ENCODE measurements around the gene FBXL13.
"Not testable (repeated sequence)": the region's sequence is repeated elsewhere in the genome, so short reads cannot be mapped to it uniquely, and the experiment has no call there.

FBXL13 gene

GRCh38 chr7:102859084-102859798 lies 215.4 kb downstream of the FBXL13 start:
- DNase-seq (ENCODE audit: low read depth) = no peak

DNA sequence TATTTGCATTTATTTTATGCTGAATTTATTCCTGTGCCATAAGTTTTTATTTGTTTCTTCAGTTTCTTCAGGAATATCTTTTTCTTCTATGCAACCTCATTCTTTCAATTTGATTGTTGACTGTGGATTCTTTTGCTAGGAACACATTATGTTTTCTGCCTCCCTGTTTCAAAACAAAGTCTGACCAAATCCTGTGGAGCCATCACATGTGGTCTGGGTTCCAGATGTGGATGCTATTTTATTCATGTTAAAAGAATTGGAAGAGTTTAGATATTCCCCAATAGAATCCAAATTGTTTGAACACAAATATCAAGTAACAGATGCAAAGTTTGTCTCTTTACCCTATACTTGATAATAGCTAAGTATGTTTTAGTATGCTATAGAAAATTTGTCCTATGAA lies 218.6 kb downstream of the FBXL13 start:
- DNase-seq (ENCODE audit: low read depth) = no peak

GRCh38 chr7:102849538-102849937 lies 225.1 kb downstream of the FBXL13 start:
- DNase-seq (ENCODE audit: low read depth) = no peak

DNA sequence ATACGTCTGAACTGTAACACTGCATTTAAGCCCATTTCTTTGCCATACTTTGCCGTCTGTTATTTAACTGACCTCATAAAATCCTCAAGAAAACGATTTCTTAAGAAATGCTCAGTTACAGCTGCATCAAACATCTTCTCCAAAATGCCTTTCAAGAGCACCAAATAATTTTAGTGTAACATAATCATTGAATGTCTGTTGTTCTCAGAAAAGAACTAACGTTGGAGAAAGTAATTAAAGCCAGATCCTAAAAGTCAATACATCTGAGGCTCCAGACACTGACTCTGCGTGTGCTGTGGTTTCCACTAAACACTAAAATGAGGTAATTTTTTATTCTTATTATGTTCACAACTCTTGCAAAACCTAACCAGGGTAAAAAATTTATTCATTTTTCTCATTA lies 225.5 kb downstream of the FBXL13 start:
- no peak for DNase-seq (ENCODE audit: low read depth)

DNA sequence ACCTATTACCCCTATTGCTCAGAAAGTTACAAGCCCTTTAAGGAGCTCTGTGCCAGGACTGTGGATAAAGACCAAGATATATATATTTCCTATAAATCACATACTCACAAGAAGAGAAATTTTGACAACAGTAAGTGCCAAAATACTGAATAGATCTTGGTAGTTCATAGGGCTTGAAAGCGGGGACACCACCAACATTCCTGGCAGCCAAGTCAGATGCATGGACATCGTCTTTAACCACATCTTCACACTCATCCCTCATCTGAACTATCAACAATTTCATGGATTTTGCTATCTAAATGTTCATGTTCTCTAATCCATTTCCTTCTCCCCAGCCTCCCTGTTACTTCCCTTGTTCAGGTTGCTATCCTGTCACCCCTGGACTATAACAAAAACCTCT lies 229.2 kb downstream of the FBXL13 start:
- DNase-seq (ENCODE audit: low read depth) = no peak

DNA sequence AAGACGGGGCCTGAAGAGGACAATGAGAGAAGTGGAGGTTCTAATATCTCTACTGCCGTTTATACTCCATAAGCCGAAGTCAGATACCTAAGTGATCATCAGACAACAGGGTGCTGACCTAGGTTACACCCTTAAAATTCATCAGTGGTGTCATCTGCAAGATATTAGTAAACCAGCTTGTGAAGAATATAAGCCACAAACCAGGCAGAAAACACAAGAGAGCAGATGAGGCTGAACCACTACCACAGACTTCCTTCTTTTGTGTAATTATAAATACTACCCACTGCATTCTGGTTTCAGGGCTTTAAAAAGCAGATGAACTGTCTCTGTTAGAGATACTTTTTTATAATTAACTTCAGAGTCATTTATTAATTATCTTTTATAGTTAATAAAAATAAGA lies 230.7 kb downstream of the FBXL13 start:
- DNase-seq (ENCODE audit: low read depth) = no peak

- DNase-seq (ENCODE audit: low read depth) = no peak
Measured at GRCh38 chr7:102842284-102842683, 232.3 kb downstream of the FBXL13 start.

DNA sequence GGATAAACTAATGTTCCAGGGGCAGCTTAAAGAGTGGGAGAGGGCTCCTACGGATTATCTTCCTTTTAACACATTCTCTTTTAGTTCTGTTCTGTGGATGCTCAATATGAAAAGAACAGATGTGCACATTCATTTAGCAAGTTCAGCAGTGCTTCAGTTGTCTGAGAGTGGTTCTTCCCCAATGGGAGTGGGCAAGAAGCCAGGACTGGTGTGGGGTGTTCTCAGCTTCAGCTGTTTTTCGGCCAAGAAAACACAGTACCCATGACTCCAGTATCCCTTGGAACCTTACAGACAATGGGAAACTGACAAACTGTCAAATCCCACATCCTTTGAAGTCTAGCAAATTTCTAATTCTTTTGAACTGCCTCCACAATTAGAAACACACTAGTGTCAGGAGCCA lies 233.3 kb downstream of the FBXL13 start:
- DNase-seq (ENCODE audit: low read depth) = no peak

DNA sequence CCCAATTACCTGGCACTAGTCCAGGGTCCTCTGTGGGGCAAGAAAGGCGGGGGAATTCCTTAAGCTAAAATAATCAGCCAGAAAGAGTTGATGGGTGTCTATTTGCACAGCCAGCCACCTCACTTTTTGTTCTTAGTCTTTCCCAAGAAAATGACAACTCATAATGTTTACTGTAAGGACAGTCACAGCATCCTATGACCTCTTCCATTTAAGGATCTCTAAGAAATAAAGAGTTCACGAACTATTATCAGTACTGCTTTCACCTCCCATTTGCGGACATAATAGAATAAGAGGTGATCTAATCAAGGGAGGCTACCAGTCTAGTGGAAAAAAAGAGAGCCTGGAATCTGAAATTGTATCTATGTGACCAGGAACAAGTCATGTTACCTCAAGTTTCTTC lies 234.2 kb downstream of the FBXL13 start:
- no peak for DNase-seq (ENCODE audit: low read depth)

- DNase-seq (ENCODE audit: low read depth) = not testable (repeated sequence)
Measured at GRCh38 chr7:102838572-102839101, 236.0 kb downstream of the FBXL13 start.

GRCh38 chr7:102837802-102838201 lies 236.8 kb downstream of the FBXL13 start:
- no peak for DNase-seq (ENCODE audit: low read depth)

GRCh38 chr7:102836977-102837376 lies 237.6 kb downstream of the FBXL13 start:
- DNase-seq (ENCODE audit: low read depth) = no peak

DNA sequence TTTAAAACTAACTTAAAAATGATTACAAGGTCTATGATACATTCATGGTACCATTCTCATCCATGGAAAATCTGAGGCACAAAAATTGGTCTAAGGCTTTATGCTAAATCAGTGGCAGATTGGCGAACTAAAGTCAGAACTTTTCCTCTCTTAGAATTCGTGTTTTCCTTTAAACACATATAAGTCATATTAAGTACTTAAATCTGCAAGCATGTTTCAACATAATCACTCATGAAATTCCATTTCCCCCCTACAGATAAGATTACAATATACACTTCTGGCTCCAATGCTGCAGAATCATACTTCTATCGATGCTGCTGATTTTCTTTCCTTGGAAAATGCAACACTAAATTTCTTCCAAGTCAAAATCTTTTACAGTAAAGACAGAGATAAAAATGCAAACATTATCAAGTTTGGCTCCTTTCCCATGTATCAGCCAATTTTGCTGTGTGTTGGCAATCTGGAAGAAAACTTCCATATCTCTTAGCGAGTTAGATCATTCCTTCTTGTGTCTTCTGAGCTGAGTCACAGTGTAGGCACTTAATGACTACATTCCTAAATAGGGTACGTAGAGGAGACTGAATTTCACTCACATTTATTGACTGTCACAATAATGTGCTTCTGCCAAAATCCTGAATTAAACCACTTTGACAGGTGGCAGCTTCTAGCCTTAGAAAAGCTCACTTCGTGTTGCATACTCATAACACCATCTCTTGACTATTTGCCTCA lies 238.2 kb downstream of the FBXL13 start:
- DNase-seq (ENCODE audit: low read depth) = no peak

GRCh38 chr7:102834999-102835398 lies 239.6 kb downstream of the FBXL13 start:
- no peak for DNase-seq (ENCODE audit: low read depth)

- no peak for DNase-seq (ENCODE audit: low read depth)
Measured at GRCh38 chr7:102834466-102834865, 240.1 kb downstream of the FBXL13 start.

DNA sequence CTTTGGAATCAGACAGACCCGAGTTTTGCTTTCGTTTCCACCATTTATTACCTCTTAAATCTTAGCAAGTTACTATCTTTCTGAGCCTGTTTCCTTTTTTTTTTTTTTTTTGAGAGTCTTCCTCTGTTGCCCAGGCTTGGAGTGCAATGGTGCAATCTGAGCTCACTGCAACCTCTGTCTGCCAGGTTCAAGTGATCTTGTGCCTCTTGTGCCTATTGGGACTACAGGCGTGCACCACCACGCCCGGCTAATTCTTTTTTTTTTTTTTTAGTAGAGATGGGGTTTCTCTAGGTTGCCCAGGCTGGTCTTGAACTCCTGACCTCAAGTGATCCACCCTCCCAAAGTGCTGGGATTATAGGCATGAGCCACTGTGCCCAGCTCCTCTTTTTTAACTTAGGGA lies 241.3 kb downstream of the FBXL13 start:
- no peak for DNase-seq (ENCODE audit: low read depth)

GRCh38 chr7:102832674-102833073 lies 241.9 kb downstream of the FBXL13 start:
- DNase-seq (ENCODE audit: low read depth) = no peak

- no peak for DNase-seq (ENCODE audit: low read depth)
Measured at GRCh38 chr7:102830197-102830596, 244.4 kb downstream of the FBXL13 start.

- DNase-seq (ENCODE audit: low read depth) = no peak
Measured at GRCh38 chr7:102829075-102829474, 245.5 kb downstream of the FBXL13 start.

GRCh38 chr7:102828286-102828685 lies 246.3 kb downstream of the FBXL13 start:
- DNase-seq (ENCODE audit: low read depth) = no peak

- DNase-seq (ENCODE audit: low read depth) = no peak
Measured at GRCh38 chr7:102823390-102824119, 251.0 kb downstream of the FBXL13 start.

DNA sequence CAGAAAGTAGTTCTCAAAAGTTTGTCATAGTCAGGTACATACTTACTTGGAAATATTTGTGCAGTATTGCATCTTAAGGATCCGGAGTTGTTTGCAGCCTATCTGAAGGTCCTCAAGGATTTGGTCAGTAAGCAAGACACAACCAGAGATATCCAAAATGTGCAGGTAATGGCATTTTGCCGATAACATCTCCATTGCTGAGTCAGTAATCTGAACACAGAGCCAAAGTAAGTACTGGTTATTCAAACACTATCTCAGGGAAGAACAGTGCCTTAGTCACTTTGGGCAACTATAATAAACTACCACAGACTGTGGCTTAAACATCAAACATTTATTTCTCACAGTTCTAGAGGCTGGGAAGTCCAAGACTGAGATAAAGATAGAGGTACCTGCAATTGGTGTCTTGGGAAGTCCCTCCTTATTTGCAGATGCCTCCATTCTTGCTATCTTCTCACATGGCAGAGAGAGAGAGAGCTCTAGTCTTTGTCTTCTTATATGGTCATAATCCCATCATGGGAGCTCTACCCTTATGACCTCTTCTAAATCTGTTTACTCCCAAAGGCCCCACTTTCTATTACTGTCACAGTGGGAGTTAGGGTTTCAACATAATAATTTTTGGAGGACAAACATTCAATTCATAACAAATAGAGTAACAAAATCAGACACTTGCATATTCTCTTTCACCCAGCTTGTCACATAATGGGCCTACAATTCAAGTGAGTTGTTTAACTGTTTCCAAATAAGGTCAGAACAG lies 252.4 kb downstream of the FBXL13 start:
- no peak for DNase-seq (ENCODE audit: low read depth)
